ENCODE measurements around the gene ODR4. TPM values are rescaled to one million over a fixed set of nuclear protein-coding genes. Genes with fewer than 3 reads are reported as not detected.
"Not testable (repeated sequence)": the region's sequence is repeated elsewhere in the genome, so short reads cannot be mapped to it uniquely, and the experiment has no call there.

The ODR4 gene
- total RNA-seq, 2 experiments from 2014 or later = 12.0 to 16.1 TPM

GRCh38 chr1:186446152-186446551 lies 70.5 kb downstream of the ODR4 start:
- no peaks in the 10 kb centered on the region for H3K4me1 ChIP-seq (ENCODE audit: insufficient read depth, low read length, poor library complexity, severe bottlenecking)
- no peaks in the 10 kb centered on the region for H4K20me1 ChIP-seq (ENCODE audit: insufficient read depth, low read length)
- ChIA-PET CTCF (ENCODE audit: unreplicated experiment) (no interaction called here), POLR2A (no interaction called here)
- H3K9me2 ChIP-seq (ENCODE audit: insufficient read depth, low read length) = no peaks in the 10 kb centered on the region
- BruUV-seq (replicated peaks) = no TSS peak
- no peak overlapping the region for H3K4me2 ChIP-seq (ENCODE audit: low read length)
- no peak overlapping the region for H3K27ac ChIP-seq (ENCODE audit: low read depth, low read length, poor library complexity, severe bottlenecking)
- no peaks in the 10 kb centered on the region for H3K36me3 ChIP-seq (ENCODE audit: insufficient read depth, low read length)
- no peaks in the 10 kb centered on the region for H3K9me3 ChIP-seq (ENCODE audit: low read length)
- no peaks in the 10 kb centered on the region for H3K79me2 ChIP-seq (ENCODE audit: insufficient read depth, low read depth, low read length)
- no peak for DNase-seq (ENCODE audit: low spot score)
- no peak overlapping the region for H2AFZ ChIP-seq (ENCODE audit: low read length)
- TF ChIP-seq CTCF (conservative IDR thresholded peaks at IDR 0.05; ENCODE audit: low read length) (no peak), EZH2phosphoT487 (IDR thresholded peaks at IDR 0.05; ENCODE audit: borderline replicate concordance, low read depth, low read length) (no peak)
- intact Hi-C loops (cut with micrococcal nuclease; ENCODE audit: unreplicated experiment) = no loop called here
- no peak overlapping the region for H3K4me3 ChIP-seq (ENCODE audit: low read depth, low read length, poor library complexity, severe bottlenecking)

- no TSS peak for BruUV-seq (replicated peaks)
- Histone ChIP-seq H4K20me1 (ENCODE audit: insufficient read depth, low read length) (no peaks in the 10 kb centered on the region), H3K9me3 (ENCODE audit: low read length) (no peaks in the 10 kb centered on the region), H3K36me3 (ENCODE audit: insufficient read depth, low read length) (no peaks in the 10 kb centered on the region), H3K79me2 (ENCODE audit: insufficient read depth, low read depth, low read length) (no peaks in the 10 kb centered on the region), H3K27ac (ENCODE audit: low read depth, low read length, poor library complexity, severe bottlenecking) (no peak overlapping the region), H2AFZ (ENCODE audit: low read length) (0 out of 2 replicates have a peak overlapping the region, but pooled peaks have one; percentile 9), H3K9me2 (ENCODE audit: insufficient read depth, low read length) (no peaks in the 10 kb centered on the region), H3K4me3 (ENCODE audit: low read depth, low read length, poor library complexity, severe bottlenecking) (no peak overlapping the region), H3K4me2 (ENCODE audit: low read length) (no peak overlapping the region), H3K4me1 (ENCODE audit: insufficient read depth, low read length, poor library complexity, severe bottlenecking) (no peaks in the 10 kb centered on the region)
- intact Hi-C loops (cut with micrococcal nuclease; ENCODE audit: unreplicated experiment) = no loop called here
- no peak for DNase-seq (ENCODE audit: low spot score)
- CTCF ChIA-PET (ENCODE audit: unreplicated experiment) = no interaction called here
- no peak for TF ChIP-seq CTCF (conservative IDR thresholded peaks at IDR 0.05; ENCODE audit: low read length)
- no peak for TF ChIP-seq EZH2phosphoT487 (IDR thresholded peaks at IDR 0.05; ENCODE audit: borderline replicate concordance, low read depth, low read length)
- POLR2A ChIA-PET = interaction anchor here (0.6 kb wide), 1 partner anchor 38 kb away, joined by 5 read pairs; no protein-coding TSS in a partner anchor
These were observed 79.3 kb downstream of the ODR4 start for GRCh38 chr1:186454981-186455380.

GRCh38 chr1:186456729-186457255 lies 81.2 kb downstream of the ODR4 start:
- BruUV-seq (replicated peaks) = no TSS peak
- Histone ChIP-seq H3K36me3 (ENCODE audit: insufficient read depth, low read length) (no peaks in the 10 kb centered on the region), H3K27ac (ENCODE audit: low read depth, low read length, poor library complexity, severe bottlenecking) (no peak overlapping the region), H3K9me2 (ENCODE audit: insufficient read depth, low read length) (no peaks in the 10 kb centered on the region), H3K4me3 (ENCODE audit: low read depth, low read length, poor library complexity, severe bottlenecking) (no peak overlapping the region), H4K20me1 (ENCODE audit: insufficient read depth, low read length) (no peaks in the 10 kb centered on the region), H3K4me1 (ENCODE audit: insufficient read depth, low read length, poor library complexity, severe bottlenecking) (no peaks in the 10 kb centered on the region), H3K4me2 (ENCODE audit: low read length) (no peak overlapping the region), H3K9me3 (ENCODE audit: low read length) (no peaks in the 10 kb centered on the region), H3K79me2 (ENCODE audit: insufficient read depth, low read depth, low read length) (no peaks in the 10 kb centered on the region), H2AFZ (ENCODE audit: low read length) (no peak overlapping the region)
- TF ChIP-seq CTCF (conservative IDR thresholded peaks at IDR 0.05; ENCODE audit: low read length) = no peak
- TF ChIP-seq EZH2phosphoT487 (IDR thresholded peaks at IDR 0.05; ENCODE audit: borderline replicate concordance, low read depth, low read length) = no peak
- intact Hi-C loops (cut with micrococcal nuclease; ENCODE audit: unreplicated experiment) = no loop called here
- DNase-seq (ENCODE audit: low spot score) = no peak
- ChIA-PET POLR2A (no interaction called here), CTCF (ENCODE audit: unreplicated experiment) (no interaction called here)

GRCh38 chr1:186459161-186459560 lies 83.5 kb downstream of the ODR4 start:
- H2AFZ ChIP-seq (ENCODE audit: low read length); CTCF ChIA-PET (ENCODE audit: unreplicated experiment); H3K79me2 ChIP-seq (ENCODE audit: insufficient read depth, low read depth, low read length); BruUV-seq (replicated peaks); H3K4me2 ChIP-seq (ENCODE audit: low read length); H4K20me1 ChIP-seq (ENCODE audit: insufficient read depth, low read length); H3K9me3 ChIP-seq (ENCODE audit: low read length); H3K9me2 ChIP-seq (ENCODE audit: insufficient read depth, low read length); DNase-seq (ENCODE audit: low spot score); POLR2A ChIA-PET; H3K36me3 ChIP-seq (ENCODE audit: insufficient read depth, low read length); H3K27ac ChIP-seq (ENCODE audit: low read depth, low read length, poor library complexity, severe bottlenecking); H3K4me1 ChIP-seq (ENCODE audit: insufficient read depth, low read length, poor library complexity, severe bottlenecking); intact Hi-C loops (cut with micrococcal nuclease; ENCODE audit: unreplicated experiment); H3K4me3 ChIP-seq (ENCODE audit: low read depth, low read length, poor library complexity, severe bottlenecking): not testable (repeated sequence)
